H1 (cell line): ENCODE data around the gene OR52I2. TPM values are rescaled to one million over a fixed set of nuclear protein-coding genes. Genes with fewer than 3 reads are reported as not detected.

ENCODE experiments used
- CTCF ChIA-PET: fragments of 300-600 bp; sonication (Branson Sonifier 250); formaldehyde crosslinking; loops from one replicate; lab custom pipeline; 2021; ENCODE audit not compliant: partially characterized antibody; lab: Charles Lee
- POLR2A ChIA-PET: fragments of 300-600 bp; sonication (Branson Sonifier 250); formaldehyde crosslinking; loops from one replicate; lab custom pipeline; 2021; ENCODE audit warnings: inconsistent platforms; ENCODE audit not compliant: partially characterized antibody; lab: Charles Lee
- DNase-seq, 2 experiments: peaks; one replicate each; pipeline versions ENCODE4 v3.0.0 to v3.0.0-alpha.2; 2010 to 2022; ENCODE audit warnings: low spot score in 2 of 2, low read depth in 1 of 2, mixed read lengths in 1 of 2
- FAIRE-seq: peaks from 2 replicates; lab custom pipeline; 2011; peaks lifted over from hg19 to GRCh38; lab: Jason Lieb, UNC
- H2AFZ ChIP-seq: 2 replicates; pipeline ENCODE4 v1.8.1; 2012; ENCODE audit warnings: low read length, inconsistent platforms
- H2AK5ac ChIP-seq: 2 replicates; pipeline ENCODE4 v1.6.1; 2013; ENCODE audit warnings: low read depth, low read length
- H2BK120ac ChIP-seq: replicated peaks from 2 replicates; pipeline ENCODE3; 2013; ENCODE audit warnings: low read depth, low read length, inconsistent platforms
- H2BK12ac ChIP-seq: 2 replicates; pipeline ENCODE4 v1.6.1; 2013; ENCODE audit warnings: low read depth, low read length
- H2BK15ac ChIP-seq: 2 replicates; pipeline ENCODE4 v1.6.1; 2013; ENCODE audit warnings: low read length
- H2BK20ac ChIP-seq: 2 replicates; pipeline ENCODE4 v1.6.1; 2013; ENCODE audit warnings: low read length
- H2BK5ac ChIP-seq: 2 replicates; pipeline ENCODE4 v1.6.1; 2013; ENCODE audit warnings: low read depth, low read length
- H3K14ac ChIP-seq: 2 replicates; pipeline ENCODE4 v1.6.1; 2013; ENCODE audit warnings: inconsistent platforms; ENCODE audit not compliant: insufficient read length
- H3K18ac ChIP-seq: 2 replicates; pipeline ENCODE4 v1.6.1; 2013; ENCODE audit warnings: low read length; ENCODE audit errors: extremely low read depth
- H3K23ac ChIP-seq: 2 replicates; pipeline ENCODE4 v1.6.1; 2013; ENCODE audit warnings: inconsistent platforms; ENCODE audit not compliant: insufficient read length
- H3K23me2 ChIP-seq: 2 replicates; pipeline ENCODE4 v1.6.1; 2013; ENCODE audit warnings: low read depth, low read length
- H3K27ac ChIP-seq: 2 replicates; pipeline ENCODE4 v1.6.1; 2011; ENCODE audit warnings: low read depth, low read length, inconsistent platforms
- H3K27me3 ChIP-seq, 4 experiments: replicated peaks in 1 of 4; 1 replicate in 1 of 4; 2 replicates in 3 of 4; pipeline versions ENCODE4 v1.6.1 to v1.8.1; 2011 to 2013; ENCODE audit warnings: low read length in 3 of 4, mild to moderate bottlenecking in 3 of 4, inconsistent platforms in 2 of 4, mixed read lengths in 2 of 4, moderate library complexity in 1 of 4; ENCODE audit not compliant: control insufficient read depth in 3 of 4, insufficient read depth in 3 of 4; ENCODE audit errors: extremely low read depth in 1 of 4
- H3K36me3 ChIP-seq, 4 experiments: 2 replicates each; pipeline versions ENCODE4 v1.6.1 to v1.8.1; 2011 to 2013; ENCODE audit warnings: mild to moderate bottlenecking in 4 of 4, low read length in 3 of 4, moderate library complexity in 2 of 4, control low read depth in 1 of 4, inconsistent platforms in 1 of 4; ENCODE audit not compliant: insufficient read depth in 4 of 4, control insufficient read depth in 2 of 4
- H3K4ac ChIP-seq: replicated peaks from 2 replicates; pipeline ENCODE3; 2013; ENCODE audit warnings: low read length, low read depth, mixed read lengths, inconsistent platforms; ENCODE audit not compliant: insufficient read length
- H3K4me1 ChIP-seq, 4 experiments: replicated peaks in 1 of 4; 1 replicate in 1 of 4; 2 replicates in 3 of 4; pipeline versions ENCODE4 v1.6.1 to v1.8.1; 2011 to 2013; ENCODE audit warnings: low read length in 3 of 4, inconsistent platforms in 2 of 4, mixed read lengths in 1 of 4; ENCODE audit not compliant: insufficient read depth in 4 of 4, control insufficient read depth in 3 of 4
- H3K4me2 ChIP-seq, 2 experiments: 2 replicates each; pipeline versions ENCODE4 v1.6.1 to v1.8.1; 2011 to 2013; ENCODE audit warnings: low read depth in 2 of 2, low read length in 2 of 2, control low read depth in 1 of 2, inconsistent platforms in 1 of 2, mild to moderate bottlenecking in 1 of 2; ENCODE audit not compliant: insufficient read depth in 1 of 2
- H3K4me3 ChIP-seq, 4 experiments: fragments of 200-600, 300-600 bp in 1 of 4; sonication (generic), shearing (Covaris generic), sonication (Bioruptor Twin) in 1 of 4; 2 replicates each; pipeline versions ENCODE4 v1.5.1 to v1.8.1; 2011 to 2016; ENCODE audit warnings: low read length in 4 of 4, low read depth in 3 of 4, control low read depth in 2 of 4, inconsistent platforms in 2 of 4, mild to moderate bottlenecking in 2 of 4, mixed read lengths in 1 of 4, moderate library complexity in 1 of 4; ENCODE audit not compliant: insufficient read depth in 2 of 4; ENCODE audit errors: extremely low read depth in 1 of 4
- H3K56ac ChIP-seq: replicated peaks from 2 replicates; pipeline ENCODE3; 2013; ENCODE audit warnings: low read depth, mild to moderate bottlenecking, mixed read lengths, low read length, inconsistent platforms; ENCODE audit not compliant: insufficient read length
- H3K79me1 ChIP-seq: 2 replicates; pipeline ENCODE4 v1.6.1; 2013; ENCODE audit warnings: low read depth, low read length, control low read depth
- H3K79me2 ChIP-seq, 2 experiments: 2 replicates each; pipeline versions ENCODE4 v1.6.1 to v1.8.1; 2012 to 2013; ENCODE audit warnings: low read length in 2 of 2, mild to moderate bottlenecking in 2 of 2, inconsistent platforms in 1 of 2; ENCODE audit not compliant: insufficient read depth in 2 of 2, control insufficient read depth in 1 of 2
- H3K9ac ChIP-seq, 4 experiments: replicated peaks in 1 of 4; 1 replicate in 1 of 4; 2 replicates in 3 of 4; pipeline versions ENCODE4 v1.6.1 to v1.8.1; 2011 to 2013; ENCODE audit warnings: low read depth in 3 of 4, low read length in 3 of 4, control low read depth in 2 of 4, mild to moderate bottlenecking in 2 of 4, moderate library complexity in 2 of 4, inconsistent platforms in 1 of 4; ENCODE audit errors: extremely low read depth in 1 of 4
- H3K9me3 ChIP-seq, 2 experiments: 2 replicates each; pipeline versions ENCODE4 v1.6.1 to v1.8.1; 2012 to 2013; ENCODE audit warnings: mild to moderate bottlenecking in 2 of 2, moderate library complexity in 2 of 2, control low read depth in 1 of 2, inconsistent platforms in 1 of 2, low read depth in 1 of 2, low read length in 1 of 2, mixed read lengths in 1 of 2; ENCODE audit not compliant: insufficient read depth in 2 of 2
- H4K20me1 ChIP-seq, 2 experiments: replicated peaks in 1 of 2; 2 replicates each; pipeline versions ENCODE3 to v1.8.1; 2011 to 2013; ENCODE audit warnings: inconsistent platforms in 2 of 2, low read length in 2 of 2, mild to moderate bottlenecking in 1 of 2; ENCODE audit not compliant: insufficient read depth in 2 of 2, control insufficient read depth in 1 of 2
- H4K5ac ChIP-seq: 2 replicates; pipeline ENCODE4 v1.6.1; 2013; ENCODE audit warnings: low read length, low read depth, mixed read lengths, inconsistent platforms; ENCODE audit not compliant: insufficient read length
- H4K8ac ChIP-seq: 2 replicates; pipeline ENCODE4 v1.8.0; 2013; ENCODE audit warnings: mild to moderate bottlenecking, moderate library complexity, low read length, inconsistent platforms; ENCODE audit not compliant: insufficient read depth; ENCODE audit errors: extremely low read depth
- H4K91ac ChIP-seq: replicated peaks from 2 replicates; pipeline ENCODE3; 2013; ENCODE audit warnings: low read length, mixed read lengths, inconsistent platforms; ENCODE audit not compliant: insufficient read length
- BCL11A ChIP-seq, 2 experiments: IDR thresholded peaks; one replicate each; pipeline ENCODE4 v1.6.1; 2011; ENCODE audit warnings: low read depth in 2 of 2, low read length in 2 of 2, mild to moderate bottlenecking in 2 of 2
- FOSL1 ChIP-seq: IDR thresholded peaks from 2 replicates; pipeline ENCODE4 v1.6.1; 2011; ENCODE audit warnings: mild to moderate bottlenecking, low read depth, low read length, moderate library complexity; ENCODE audit not compliant: insufficient read depth
- GABPA ChIP-seq: IDR thresholded peaks from 2 replicates; pipeline ENCODE4 v1.6.1; 2011; ENCODE audit warnings: mild to moderate bottlenecking, low read length, moderate library complexity, borderline replicate concordance; ENCODE audit not compliant: insufficient read depth
- JUN ChIP-seq: IDR thresholded peaks from 2 replicates; pipeline ENCODE4 v1.6.1; 2011; ENCODE audit warnings: low read depth, mild to moderate bottlenecking, improper control_type of control experiment, low read length
- JUND ChIP-seq: IDR thresholded peaks from 2 replicates; pipeline ENCODE4 v1.6.1; 2011; ENCODE audit warnings: mild to moderate bottlenecking, improper control_type of control experiment, low read length
- KDM1A ChIP-seq: fragments of 200-600, 300-600 bp; sonication (generic); IDR thresholded peaks from 2 replicates; pipeline ENCODE4 v1.7.1; 2016; ENCODE audit warnings: mild to moderate bottlenecking, low read length, borderline replicate concordance
- KDM5A ChIP-seq: fragments of 200-600 bp; IDR thresholded peaks from 2 replicates; pipeline ENCODE4 v1.7.1; 2012; ENCODE audit warnings: mild to moderate bottlenecking, low read length, inconsistent platforms, mixed read lengths
- NANOG ChIP-seq: IDR thresholded peaks from 2 replicates; pipeline ENCODE4 v1.6.1; 2011; ENCODE audit warnings: low read length, low read depth, mild to moderate bottlenecking, inconsistent platforms; ENCODE audit not compliant: insufficient read depth, poor library complexity, severe bottlenecking
- SRF ChIP-seq: IDR thresholded peaks from 2 replicates; pipeline ENCODE4 v1.6.1; 2011; ENCODE audit warnings: mild to moderate bottlenecking, low read depth, low read length, moderate library complexity
- TAF1 ChIP-seq: IDR thresholded peaks from 2 replicates; pipeline ENCODE4 v1.6.1; 2011; ENCODE audit warnings: mild to moderate bottlenecking, low read depth, low read length
- TAF7 ChIP-seq: optimal IDR thresholded peaks from 2 replicates; pipeline ENCODE3; 2011; ENCODE audit warnings: low read depth, mild to moderate bottlenecking, inconsistent platforms, low read length, moderate library complexity, borderline replicate concordance
- TCF12 ChIP-seq: IDR thresholded peaks from 2 replicates; pipeline ENCODE4 v1.6.1; 2011; ENCODE audit warnings: low read depth, mild to moderate bottlenecking, low read length
- WGBS, 2 experiments: shearing (Covaris generic) in 1 of 2; methylation state at CpG; one replicate each; pipeline versions ENCODE4 v1.1.6 to v1.1.7; 2013 to 2015; ENCODE audit warnings: low lambda C conversion rate in 2 of 2, mixed read lengths in 2 of 2, inconsistent platforms in 1 of 2, low coverage in 1 of 2, missing lambda C conversion rate in 1 of 2; ENCODE audit not compliant: insufficient replicate concordance in 2 of 2, insufficient coverage in 1 of 2, insufficient read length in 1 of 2; ENCODE audit errors: extremely low coverage in 1 of 2, missing lambda C conversion rate in 1 of 2; 5-methylcytosine and 5-hydroxymethylcytosine counted together
- polyA plus RNA-seq, 7 experiments: library from polyadenylated mRNA; depleted of rRNA in 3 of 7; stranded (reverse) in 5 of 7; unstranded in 2 of 7; fragments of >200 nt in 5 of 7; fragments of 200-250 nt in 2 of 7; gene quantifications; 1 replicate in 5 of 7; 2 replicates in 1 of 7; 4 replicates in 1 of 7; pipeline versions ENCODE4 v1.2.1 to v1.2.3, GENCODE V29; 2011 to 2013; ENCODE audit warnings: missing spikeins in 2 of 7, mixed read lengths in 2 of 7
- total RNA-seq: library from RNA; stranded (reverse); fragmentation: NEBNext Ultra II Directional; extraction: Animal tissue kit (Norgen Biotek cat#: 25700); gene quantifications from 2 replicates; pipeline ENCODE4 v1.2.1, GENCODE V29; 2021

OR52I2 gene
- total and polyA plus RNA-seq, 2 of the 8 experiments (the other 6 are each of a cell fraction or from before 2014, with no cell fraction given): not detected

DNA sequence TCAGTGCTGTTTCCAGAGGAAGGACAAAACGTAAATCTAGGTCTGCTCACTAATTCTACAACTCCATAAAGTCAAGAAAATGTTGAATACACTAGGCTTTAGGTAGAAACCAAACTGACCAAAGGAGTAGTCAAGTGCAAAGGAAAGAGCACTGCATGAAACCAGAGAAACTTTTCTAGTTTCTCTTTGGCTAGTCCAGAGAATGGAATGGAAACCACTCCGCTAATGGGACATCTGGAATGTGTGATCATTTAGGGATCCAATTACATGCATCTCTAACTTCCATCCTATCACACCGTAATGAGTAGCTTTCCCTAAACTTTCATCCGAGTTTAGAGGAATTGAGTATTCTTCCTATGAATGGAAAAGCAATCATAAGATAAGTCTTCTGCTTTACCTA is 34.1 kb upstream of the OR52I2 start:
- Histone ChIP-seq H3K79me1 (no peaks in the 10 kb centered on the region), H2BK15ac (no peak overlapping the region), H2BK5ac (no peak overlapping the region), H3K18ac (no peak overlapping the region), H3K27ac (no peak overlapping the region), H3K56ac (no peak overlapping the region), H4K5ac (no peak overlapping the region), H3K23me2 (no peaks in the 10 kb centered on the region), H3K27me3 (no peaks in the 10 kb centered on the region), H2BK120ac (no peak overlapping the region), H4K8ac (no peak overlapping the region), H2BK12ac (no peak overlapping the region), H3K14ac (no peak overlapping the region), H3K36me3 (no peaks in the 10 kb centered on the region), H3K9me3 (peaks cover 0 to 3% of the 10 kb centered on the region in 2 experiments; a peak in 1 of 4 replicates), H2BK20ac (no peak overlapping the region), H2AFZ (no peak overlapping the region), H3K4me3 (no peak overlapping the region), H2AK5ac (no peak overlapping the region), H3K4me2 (no peak overlapping the region), H3K4ac (no peak overlapping the region), H3K79me2 (no peaks in the 10 kb centered on the region), H3K23ac (no peak overlapping the region), H4K91ac (no peak overlapping the region), H4K20me1 (no peaks in the 10 kb centered on the region), H3K9ac (no peak overlapping the region), H3K4me1 (no peaks in the 10 kb centered on the region)
- no peak for FAIRE-seq
- DNase-seq: no peak
- ChIA-PET POLR2A (no interaction called here), CTCF (interaction anchor here (1.7 to 8.0 kb wide), 3 partner anchors 7 to 364 kb away, joined by 12 to 72 read pairs (median 12); no protein-coding TSS in a partner anchor)
- 83% methylated on average over 4 of the region's 4 CpGs; no CpG with 5 or more reads in 1 of the 2 experiments for WGBS, 2 experiments
- TF ChIP-seq NANOG: no peak
- TF ChIP-seq GABPA: no peak
- TF ChIP-seq BCL11A (IDR thresholded peaks at IDR 0.05; ENCODE audit: low read depth in 2 of 2, low read length in 2 of 2): no peak
- no peak for TF ChIP-seq KDM5A
- TF ChIP-seq JUND: no peak
- no peak for TF ChIP-seq FOSL1
- no peak for TF ChIP-seq TAF1
- no peak for TF ChIP-seq SRF
- no peak for TF ChIP-seq KDM1A
- TF ChIP-seq TCF12: no peak
- TF ChIP-seq JUN: no peak
- TF ChIP-seq TAF7: no peak
